ENCODE measurements around the gene RGP1. TPM values are rescaled to one million over a fixed set of nuclear protein-coding genes. Genes with fewer than 3 reads are reported as not detected.

The RGP1 gene
- total and polyA plus RNA-seq, 9 of the 15 experiments (the other 6 are each of a cell fraction or from before 2014, with no cell fraction given): 0.42 to 13.8 (median 6.7) TPM

- DNase-seq (ENCODE audit: extremely low read depth in 1 of 4, low spot score in 3 of 4) (no peak), FAIRE-seq (no peak), ATAC-seq (no peak)
- Histone ChIP-seq H3K79me2 (ENCODE audit: control insufficient read depth, insufficient read depth, low read length) (peaks cover 46% of the 10 kb centered on the region), H3K4me3 (no peak overlapping the region; the same call in 1 of the 2 replicates), H4K20me1 (replicated peaks; ENCODE audit: control insufficient read depth, insufficient read depth, low read length) (no peaks in the 10 kb centered on the region), H2AFZ (ENCODE audit: low read depth, low read length) (no peak overlapping the region), H3K36me3 (ENCODE audit: control insufficient read depth, insufficient read depth, low read length) (peaks cover 1% of the 10 kb centered on the region; the same call in 2 of the 3 replicates), H3K9ac (ENCODE audit: insufficient read depth in 1 of 2, low read depth in 2 of 2, low read length in 2 of 2) (peak overlapping the region in 1 of 2 experiments; percentile 92; a peak in 2 of 4 replicates), H3K27ac (ENCODE audit: extremely low read depth, low read depth, low read length) (no peak overlapping the region), H3K9me1 (ENCODE audit: control insufficient read depth, insufficient read depth, low read length) (no peaks in the 10 kb centered on the region), H3K27me3 (ENCODE audit: control insufficient read depth in 2 of 2, insufficient read depth in 2 of 2, low read length in 2 of 2) (no peaks in the 10 kb centered on the region), H3K9me3 (replicated peaks; ENCODE audit: control insufficient read depth, insufficient read depth, low read depth, low read length) (no peaks in the 10 kb centered on the region), H3K4me1 (replicated peaks in 1 of 2; ENCODE audit: control insufficient read depth in 2 of 2, insufficient read depth in 2 of 2, low read length in 2 of 2) (peaks cover 4 to 9% of the 10 kb centered on the region in 2 experiments; a peak in 3 of 5 replicates), H3K4me2 (ENCODE audit: insufficient read depth, low read length) (peak overlapping the region; percentile 86; the same call in 1 of the 2 replicates)
- 38% methylated on average over 3 of the region's 3 CpGs for WGBS (ENCODE audit: insufficient coverage, low coverage, missing lambda C conversion rate)
- in situ Hi-C loops (cut with MboI) (no loop called here), intact Hi-C loops (cut with micrococcal nuclease) (no loop called here)
- TSS peak; percentile 31 for BruUV-seq (replicated peaks)
- CTCF ChIA-PET (ENCODE audit: low intra/inter-chr PET ratio): no interaction called here
- TF ChIP-seq EP300 (IDR thresholded peaks at IDR 0.05; ENCODE audit: low read length): no peak
- POLR2A ChIA-PET: interaction anchor here (0.6 kb wide), 1 partner anchor 26 kb away, joined by 3 read pairs; no protein-coding TSS in a partner anchor
Measured at GRCh38 chr9:35758475-35759050, 9.5 kb downstream of the RGP1 start.

- WGBS (ENCODE audit: insufficient coverage, low coverage, missing lambda C conversion rate): 74% methylated on average over 4 of the region's 4 CpGs
- H3K27ac ChIP-seq (ENCODE audit: extremely low read depth, low read depth, low read length): no peak overlapping the region
- H3K9me1 ChIP-seq (ENCODE audit: control insufficient read depth, insufficient read depth, low read length): no peaks in the 10 kb centered on the region
- no peak for DNase-seq (ENCODE audit: extremely low read depth in 1 of 4, low spot score in 3 of 4)
- ChIA-PET POLR2A (interaction anchor here (0.6 to 1.2 kb wide), 2 partner anchors 12 to 152 kb away, joined by 3 to 5 read pairs; no protein-coding TSS in a partner anchor), CTCF (ENCODE audit: low intra/inter-chr PET ratio) (no interaction called here)
- TF ChIP-seq GTF2F1 (IDR thresholded peaks at IDR 0.05; ENCODE audit: low read depth, low read length): no peak
- peak; percentile 48 for TF ChIP-seq PKNOX1 (IDR thresholded peaks at IDR 0.05)
- no peak for TF ChIP-seq NRF1 (conservative IDR thresholded peaks at IDR 0.05 in 1 of 2, IDR thresholded peaks at IDR 0.05 in 1 of 2)
- no peak for TF ChIP-seq MAZ (CRISPR knock-in tag; conservative IDR thresholded peaks at IDR 0.05 in 1 of 2, IDR thresholded peaks at IDR 0.05 in 1 of 2)
- TF ChIP-seq CLOCK (CRISPR knock-in tag; IDR thresholded peaks at IDR 0.05; ENCODE audit: borderline replicate concordance): no peak
- peaks cover 53% of the 10 kb centered on the region for H3K79me2 ChIP-seq (ENCODE audit: control insufficient read depth, insufficient read depth, low read length)
- BruUV-seq (replicated peaks): no TSS peak
- in situ Hi-C loops (cut with MboI): no loop called here
- no peaks in the 10 kb centered on the region for H3K27me3 ChIP-seq (ENCODE audit: control insufficient read depth in 2 of 2, insufficient read depth in 2 of 2, low read length in 2 of 2)
- no peaks in the 10 kb centered on the region for H4K20me1 ChIP-seq (replicated peaks; ENCODE audit: control insufficient read depth, insufficient read depth, low read length)
- H3K4me3 ChIP-seq: no peak overlapping the region
- H3K4me2 ChIP-seq (ENCODE audit: insufficient read depth, low read length): no peak overlapping the region
- intact Hi-C loops (cut with micrococcal nuclease): no loop called here
- no peak for ATAC-seq
- H3K9me3 ChIP-seq (replicated peaks; ENCODE audit: control insufficient read depth, insufficient read depth, low read depth, low read length): no peaks in the 10 kb centered on the region
- no peak overlapping the region for H2AFZ ChIP-seq (ENCODE audit: low read depth, low read length)
- no peaks in the 10 kb centered on the region; the same call in 2 of the 3 replicates for H3K36me3 ChIP-seq (ENCODE audit: control insufficient read depth, insufficient read depth, low read length)
- no peak overlapping the region for H3K9ac ChIP-seq (ENCODE audit: insufficient read depth in 1 of 2, low read depth in 2 of 2, low read length in 2 of 2)
- FAIRE-seq: no peak
- peaks cover 3 to 9% of the 10 kb centered on the region in 2 experiments; a peak in 3 of 5 replicates for H3K4me1 ChIP-seq (replicated peaks in 1 of 2; ENCODE audit: control insufficient read depth in 2 of 2, insufficient read depth in 2 of 2, low read length in 2 of 2)
Measured at GRCh38 chr9:35759795-35760194, 10.7 kb downstream of the RGP1 start.
